ENCODE results near the gene NAT9.

Gene NAT9

GRCh38 chr17:74773871-74774286 lies 2.3 kb downstream of the NAT9 start:
- Histone ChIP-seq H3K36me3 (ENCODE audit: control insufficient read depth in 2 of 2, insufficient read depth in 1 of 2, low read length in 2 of 2) (peaks cover 0 to 52% of the 10 kb centered on the region in 2 experiments; a peak in 2 of 3 replicates), H3K9me3 (ENCODE audit: control insufficient read depth, insufficient read depth, low read depth, low read length) (no peaks in the 10 kb centered on the region), H3K4me1 (ENCODE audit: control insufficient read depth, insufficient read depth, low read length) (peaks cover 3% of the 10 kb centered on the region; the same call in 1 of the 2 replicates), H3K27ac (ENCODE audit: extremely low read depth, low read depth, low read length) (no peak overlapping the region), H3K4me3 (ENCODE audit: low read depth, low read length) (no peak overlapping the region)
- ChIA-PET POLR2A (interaction anchor here (3.9 kb wide), 1 partner anchor 99 kb away, joined by 49 read pairs; the partner anchor contains the start of gene FDXR), CTCF (interaction anchor here (0.6 to 12.4 kb wide), 6 partner anchors 18 to 102 kb away, joined by 3 to 120 read pairs (median 4); partner anchors contain the start of gene NHERF1)
- TF ChIP-seq ZNF623 (tag by site-specific recombination; IDR thresholded peaks at IDR 0.05): no peak
- no peak for TF ChIP-seq TCF7L2 (IDR thresholded peaks at IDR 0.05; ENCODE audit: borderline replicate concordance, low read depth, low read length)
- TF ChIP-seq YY2 (tag by site-specific recombination; IDR thresholded peaks at IDR 0.05): no peak
- no peak for TF ChIP-seq ZBTB20 (tag by site-specific recombination; IDR thresholded peaks at IDR 0.05)
- no peak for TF ChIP-seq ZNF133 (tag by site-specific recombination; IDR thresholded peaks at IDR 0.05)
- TF ChIP-seq ZNF514 (tag by site-specific recombination; IDR thresholded peaks at IDR 0.05): no peak
- TF ChIP-seq ZNF580 (tag by site-specific recombination; IDR thresholded peaks at IDR 0.05): no peak
- no peak for TF ChIP-seq ZNF549 (tag by site-specific recombination; IDR thresholded peaks at IDR 0.05)

GRCh38 chr17:74773414-74773813 lies 2.7 kb downstream of the NAT9 start:
- Histone ChIP-seq H3K9me3 (ENCODE audit: control insufficient read depth, insufficient read depth, low read depth, low read length) (no peaks in the 10 kb centered on the region), H3K36me3 (ENCODE audit: control insufficient read depth in 2 of 2, insufficient read depth in 1 of 2, low read length in 2 of 2) (peaks cover 0 to 57% of the 10 kb centered on the region in 2 experiments; a peak in 2 of 3 replicates), H3K4me1 (ENCODE audit: control insufficient read depth, insufficient read depth, low read length) (peaks cover 3% of the 10 kb centered on the region; the same call in 1 of the 2 replicates), H3K4me3 (ENCODE audit: low read depth, low read length) (no peak overlapping the region), H3K27ac (ENCODE audit: extremely low read depth, low read depth, low read length) (no peak overlapping the region)
- POLR2A ChIA-PET: interaction anchor here (1.1 kb wide), 1 partner anchor 13 kb away, joined by 3 read pairs; no protein-coding TSS in a partner anchor
- CTCF ChIA-PET: interaction anchor here (1.2 to 12.4 kb wide), 4 partner anchors 18 to 92 kb away, joined by 3 to 120 read pairs (median 45); partner anchors contain the start of gene NHERF1
- TF ChIP-seq PRDM2 (tag by site-specific recombination; IDR thresholded peaks at IDR 0.05; ENCODE audit: borderline replicate concordance) (no peak), ZNF133 (tag by site-specific recombination; IDR thresholded peaks at IDR 0.05) (no peak), ZNF324 (tag by site-specific recombination; IDR thresholded peaks at IDR 0.05) (no peak), ZNF521 (tag by site-specific recombination; IDR thresholded peaks at IDR 0.05) (no peak), PRDM10 (tag by site-specific recombination; IDR thresholded peaks at IDR 0.05) (no peak), ZNF791 (tag by site-specific recombination; IDR thresholded peaks at IDR 0.05) (no peak), KLF7 (tag by site-specific recombination; IDR thresholded peaks at IDR 0.05; ENCODE audit: borderline replicate concordance) (no peak), ZNF16 (tag by site-specific recombination; IDR thresholded peaks at IDR 0.05; ENCODE audit: low read depth) (no peak), SP3 (tag by site-specific recombination; IDR thresholded peaks at IDR 0.05) (no peak), ZNF146 (tag by site-specific recombination; IDR thresholded peaks at IDR 0.05) (no peak), ZNF335 (tag by site-specific recombination; conservative IDR thresholded peaks at IDR 0.05) (no peak), ZNF776 (tag by site-specific recombination; IDR thresholded peaks at IDR 0.05; ENCODE audit: borderline replicate concordance) (no peak), MZF1 (tag by site-specific recombination; IDR thresholded peaks at IDR 0.05; ENCODE audit: borderline replicate concordance) (no peak)
- TF ChIP-seq, protein P1, sequence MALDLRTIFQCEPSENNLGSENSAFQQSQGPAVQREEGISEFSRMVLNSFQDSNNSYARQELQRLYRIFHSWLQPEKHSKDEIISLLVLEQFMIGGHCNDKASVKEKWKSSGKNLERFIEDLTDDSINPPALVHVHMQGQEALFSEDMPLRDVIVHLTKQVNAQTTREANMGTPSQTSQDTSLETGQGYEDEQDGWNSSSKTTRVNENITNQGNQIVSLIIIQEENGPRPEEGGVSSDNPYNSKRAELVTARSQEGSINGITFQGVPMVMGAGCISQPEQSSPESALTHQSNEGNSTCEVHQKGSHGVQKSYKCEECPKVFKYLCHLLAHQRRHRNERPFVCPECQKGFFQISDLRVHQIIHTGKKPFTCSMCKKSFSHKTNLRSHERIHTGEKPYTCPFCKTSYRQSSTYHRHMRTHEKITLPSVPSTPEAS (tag by site-specific recombination; IDR thresholded peaks at IDR 0.05): no peak
- TF ChIP-seq, protein P2, sequence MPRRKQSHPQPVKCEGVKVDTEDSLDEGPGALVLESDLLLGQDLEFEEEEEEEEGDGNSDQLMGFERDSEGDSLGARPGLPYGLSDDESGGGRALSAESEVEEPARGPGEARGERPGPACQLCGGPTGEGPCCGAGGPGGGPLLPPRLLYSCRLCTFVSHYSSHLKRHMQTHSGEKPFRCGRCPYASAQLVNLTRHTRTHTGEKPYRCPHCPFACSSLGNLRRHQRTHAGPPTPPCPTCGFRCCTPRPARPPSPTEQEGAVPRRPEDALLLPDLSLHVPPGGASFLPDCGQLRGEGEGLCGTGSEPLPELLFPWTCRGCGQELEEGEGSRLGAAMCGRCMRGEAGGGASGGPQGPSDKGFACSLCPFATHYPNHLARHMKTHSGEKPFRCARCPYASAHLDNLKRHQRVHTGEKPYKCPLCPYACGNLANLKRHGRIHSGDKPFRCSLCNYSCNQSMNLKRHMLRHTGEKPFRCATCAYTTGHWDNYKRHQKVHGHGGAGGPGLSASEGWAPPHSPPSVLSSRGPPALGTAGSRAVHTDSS (tag by site-specific recombination; IDR thresholded peaks at IDR 0.05): no peak
